GM23338 (cell line): Measurements from ENCODE around the gene EDAR. TPM values are rescaled to one million over a fixed set of nuclear protein-coding genes. Genes with fewer than 3 reads are reported as not detected.

Experiments
- ATAC-seq: fragments of 200-7000 bp; cut with Tn5 transposase; 3 replicates; pipeline ENCODE4 v1.9.1; 2020
- DNase-seq: peaks from one replicate; pipeline ENCODE4 v3.0.0-alpha.2; 2015; ENCODE audit warnings: low spot score
- H2AFZ ChIP-seq: fragments of 200-600 bp; sonication (generic); 2 replicates; pipeline ENCODE4 v1.8.0; 2016; ENCODE audit warnings: antibody characterized with exemption, mild to moderate bottlenecking, moderate library complexity
- H3F3A ChIP-seq: fragments of 200-600 bp; sonication (generic); replicated peaks from 2 replicates; pipeline ENCODE4 v1.8.0; 2017; ENCODE audit warnings: antibody characterized with exemption, mixed run types, low read depth
- H3K27ac ChIP-seq: fragments of 200-600 bp; sonication (generic); 2 replicates; pipeline ENCODE4 v1.6.1; 2016; ENCODE audit warnings: low read depth
- H3K27me3 ChIP-seq: fragments of 200-600 bp; sonication (generic); 2 replicates; pipeline ENCODE4 v1.8.0; 2016; ENCODE audit warnings: mild to moderate bottlenecking, mixed run types, moderate library complexity; ENCODE audit not compliant: insufficient read depth
- H3K36me3 ChIP-seq: fragments of 200-600 bp; sonication (generic); 2 replicates; pipeline ENCODE4 v1.8.0; 2016; ENCODE audit warnings: mild to moderate bottlenecking; ENCODE audit not compliant: insufficient read depth
- H3K4me1 ChIP-seq: fragments of 200-600 bp; sonication (generic); 2 replicates; pipeline ENCODE4 v1.8.0; 2016; ENCODE audit warnings: mild to moderate bottlenecking, moderate library complexity; ENCODE audit not compliant: insufficient read depth
- H3K4me2 ChIP-seq: fragments of 200-600 bp; sonication (generic); 2 replicates; pipeline ENCODE4 v1.7.1; 2017; ENCODE audit warnings: mixed run types
- H3K4me3 ChIP-seq: fragments of 200-600 bp; sonication (generic); 2 replicates; pipeline ENCODE4 v1.6.1; 2016; ENCODE audit warnings: mixed run types
- H3K79me2 ChIP-seq: fragments of 200-600 bp; sonication (generic); replicated peaks from 2 replicates; pipeline ENCODE4 v1.8.0; 2017; ENCODE audit warnings: mild to moderate bottlenecking; ENCODE audit not compliant: insufficient read depth
- H3K9me2 ChIP-seq: fragments of 200-600 bp; sonication (generic); 2 replicates; pipeline ENCODE4 v1.8.0; 2017; ENCODE audit not compliant: insufficient read depth
- H4K20me1 ChIP-seq: fragments of 200-600 bp; sonication (generic); replicated peaks from 2 replicates; pipeline ENCODE4 v1.8.0; 2017; ENCODE audit warnings: mild to moderate bottlenecking; ENCODE audit not compliant: insufficient read depth
- H3K27ac Mint-ChIP-seq: 2 replicates; pipeline ENCODE4 v1.8.0; 2020; ENCODE audit warnings: inconsistent platforms, mild to moderate bottlenecking, moderate library complexity, mixed read lengths
- H3K27me3 Mint-ChIP-seq: 3 replicates; pipeline ENCODE4 v1.8.0; 2022; ENCODE audit warnings: low read depth, mild to moderate bottlenecking, moderate library complexity, mixed read lengths, inconsistent platforms; ENCODE audit not compliant: insufficient read depth, poor library complexity
- H3K36me3 Mint-ChIP-seq: 3 replicates; pipeline ENCODE4 v1.8.0; 2021; ENCODE audit warnings: low read depth, mild to moderate bottlenecking, inconsistent platforms, moderate library complexity, mixed read lengths
- H3K4me1 Mint-ChIP-seq: 3 replicates; pipeline ENCODE4 v1.8.0; 2020; ENCODE audit warnings: mild to moderate bottlenecking, inconsistent platforms, mixed read lengths
- H3K4me3 Mint-ChIP-seq: 3 replicates; pipeline ENCODE4 v1.8.0; 2021; ENCODE audit warnings: moderate library complexity, mild to moderate bottlenecking, inconsistent platforms, mixed read lengths
- H3K9me3 Mint-ChIP-seq: 3 replicates; pipeline ENCODE4 v1.8.0; 2020; ENCODE audit warnings: moderate library complexity, mild to moderate bottlenecking, inconsistent platforms, mixed read lengths
- EZH2phosphoT487 ChIP-seq: fragments of 200-600 bp; sonication (generic); IDR thresholded peaks from one replicate; pipeline ENCODE4 v1.8.1; 2018; ENCODE audit warnings: antibody characterized with exemption; ENCODE audit not compliant: unreplicated experiment
- JUNB ChIP-seq: IDR thresholded peaks from one replicate; pipeline ENCODE4 v1.6.1; 2016; ENCODE audit warnings: antibody characterized with exemption; ENCODE audit not compliant: unreplicated experiment
- STAT1 ChIP-seq: IDR thresholded peaks from one replicate; pipeline ENCODE4 v1.6.1; 2016; ENCODE audit warnings: antibody characterized with exemption; ENCODE audit not compliant: unreplicated experiment
- polyA plus RNA-seq: library from polyadenylated mRNA; unstranded; fragments of >200 nt; fragmentation: Nextera tagmentation; extraction: Ambion mirVana; gene quantifications from 2 replicates; pipeline ENCODE4 v1.2.1, GENCODE V29; 2016
- total RNA-seq: library from RNA; depleted of rRNA; stranded (reverse); fragments of >200 nt; shearing (Covaris generic); gene quantifications from 2 replicates; pipeline ENCODE4 v1.2.3, GENCODE V29; 2014
- TF ChIP-seq, protein P1 (sequence below): fragments of 250-450 bp; sonication (Bioruptor Pico); IDR thresholded peaks from 2 replicates; pipeline ENCODE4 v1.5.0; 2020; ENCODE audit warnings: mild to moderate bottlenecking, moderate library complexity
- TF ChIP-seq, protein P2 (sequence below), 2 experiments: fragments of 200-600 bp in 1 of 2; sonication (generic) in 1 of 2; conservative IDR thresholded peaks; 2 replicates each; pipeline versions ENCODE4 v1.5.1 to v1.6.1; 2016 to 2017; ENCODE audit warnings: antibody characterized with exemption in 2 of 2, low read depth in 2 of 2, mild to moderate bottlenecking in 2 of 2, moderate library complexity in 1 of 2

The EDAR gene
- total and polyA plus RNA-seq, 2 experiments from 2014 or later, result not detected

DNA sequence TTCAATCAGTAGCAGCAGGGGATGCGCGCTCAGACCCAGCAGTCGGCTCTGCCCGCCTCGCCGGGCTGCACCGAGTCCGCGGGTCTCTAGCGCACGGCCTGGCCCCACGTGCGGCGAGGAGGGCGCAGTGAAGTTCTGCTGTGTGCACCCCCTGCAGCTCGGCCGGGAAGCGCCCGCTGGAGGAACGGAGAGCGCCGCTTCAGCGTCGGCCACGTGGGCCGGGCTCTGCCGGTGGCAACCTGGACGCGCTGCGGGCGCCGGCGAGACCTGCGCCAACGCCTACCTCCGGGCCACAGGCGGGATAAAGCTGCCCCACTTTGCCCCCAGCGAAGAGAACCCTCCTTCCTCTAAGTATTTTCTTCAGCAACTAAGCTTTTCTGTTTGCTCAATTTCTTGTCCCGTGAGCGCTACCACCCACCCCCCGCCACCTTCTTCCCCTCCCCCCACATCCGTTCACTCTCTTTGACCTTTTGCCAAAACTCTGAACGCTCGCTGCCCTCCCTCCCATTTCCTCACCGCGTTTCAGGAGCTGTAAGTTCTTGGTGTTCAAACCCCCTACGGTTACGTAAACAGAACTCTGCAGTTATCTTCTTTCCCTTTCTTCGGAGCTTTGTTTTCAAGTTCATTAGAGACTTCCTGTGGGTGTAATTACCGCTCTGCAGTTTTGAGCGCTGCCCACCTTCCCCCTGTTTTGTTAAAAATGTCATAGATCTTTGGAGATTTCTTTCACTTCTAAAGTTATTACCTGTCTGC lies 42.6 kb upstream of the EDAR start (continued):
- TF ChIP-seq, protein P1, sequence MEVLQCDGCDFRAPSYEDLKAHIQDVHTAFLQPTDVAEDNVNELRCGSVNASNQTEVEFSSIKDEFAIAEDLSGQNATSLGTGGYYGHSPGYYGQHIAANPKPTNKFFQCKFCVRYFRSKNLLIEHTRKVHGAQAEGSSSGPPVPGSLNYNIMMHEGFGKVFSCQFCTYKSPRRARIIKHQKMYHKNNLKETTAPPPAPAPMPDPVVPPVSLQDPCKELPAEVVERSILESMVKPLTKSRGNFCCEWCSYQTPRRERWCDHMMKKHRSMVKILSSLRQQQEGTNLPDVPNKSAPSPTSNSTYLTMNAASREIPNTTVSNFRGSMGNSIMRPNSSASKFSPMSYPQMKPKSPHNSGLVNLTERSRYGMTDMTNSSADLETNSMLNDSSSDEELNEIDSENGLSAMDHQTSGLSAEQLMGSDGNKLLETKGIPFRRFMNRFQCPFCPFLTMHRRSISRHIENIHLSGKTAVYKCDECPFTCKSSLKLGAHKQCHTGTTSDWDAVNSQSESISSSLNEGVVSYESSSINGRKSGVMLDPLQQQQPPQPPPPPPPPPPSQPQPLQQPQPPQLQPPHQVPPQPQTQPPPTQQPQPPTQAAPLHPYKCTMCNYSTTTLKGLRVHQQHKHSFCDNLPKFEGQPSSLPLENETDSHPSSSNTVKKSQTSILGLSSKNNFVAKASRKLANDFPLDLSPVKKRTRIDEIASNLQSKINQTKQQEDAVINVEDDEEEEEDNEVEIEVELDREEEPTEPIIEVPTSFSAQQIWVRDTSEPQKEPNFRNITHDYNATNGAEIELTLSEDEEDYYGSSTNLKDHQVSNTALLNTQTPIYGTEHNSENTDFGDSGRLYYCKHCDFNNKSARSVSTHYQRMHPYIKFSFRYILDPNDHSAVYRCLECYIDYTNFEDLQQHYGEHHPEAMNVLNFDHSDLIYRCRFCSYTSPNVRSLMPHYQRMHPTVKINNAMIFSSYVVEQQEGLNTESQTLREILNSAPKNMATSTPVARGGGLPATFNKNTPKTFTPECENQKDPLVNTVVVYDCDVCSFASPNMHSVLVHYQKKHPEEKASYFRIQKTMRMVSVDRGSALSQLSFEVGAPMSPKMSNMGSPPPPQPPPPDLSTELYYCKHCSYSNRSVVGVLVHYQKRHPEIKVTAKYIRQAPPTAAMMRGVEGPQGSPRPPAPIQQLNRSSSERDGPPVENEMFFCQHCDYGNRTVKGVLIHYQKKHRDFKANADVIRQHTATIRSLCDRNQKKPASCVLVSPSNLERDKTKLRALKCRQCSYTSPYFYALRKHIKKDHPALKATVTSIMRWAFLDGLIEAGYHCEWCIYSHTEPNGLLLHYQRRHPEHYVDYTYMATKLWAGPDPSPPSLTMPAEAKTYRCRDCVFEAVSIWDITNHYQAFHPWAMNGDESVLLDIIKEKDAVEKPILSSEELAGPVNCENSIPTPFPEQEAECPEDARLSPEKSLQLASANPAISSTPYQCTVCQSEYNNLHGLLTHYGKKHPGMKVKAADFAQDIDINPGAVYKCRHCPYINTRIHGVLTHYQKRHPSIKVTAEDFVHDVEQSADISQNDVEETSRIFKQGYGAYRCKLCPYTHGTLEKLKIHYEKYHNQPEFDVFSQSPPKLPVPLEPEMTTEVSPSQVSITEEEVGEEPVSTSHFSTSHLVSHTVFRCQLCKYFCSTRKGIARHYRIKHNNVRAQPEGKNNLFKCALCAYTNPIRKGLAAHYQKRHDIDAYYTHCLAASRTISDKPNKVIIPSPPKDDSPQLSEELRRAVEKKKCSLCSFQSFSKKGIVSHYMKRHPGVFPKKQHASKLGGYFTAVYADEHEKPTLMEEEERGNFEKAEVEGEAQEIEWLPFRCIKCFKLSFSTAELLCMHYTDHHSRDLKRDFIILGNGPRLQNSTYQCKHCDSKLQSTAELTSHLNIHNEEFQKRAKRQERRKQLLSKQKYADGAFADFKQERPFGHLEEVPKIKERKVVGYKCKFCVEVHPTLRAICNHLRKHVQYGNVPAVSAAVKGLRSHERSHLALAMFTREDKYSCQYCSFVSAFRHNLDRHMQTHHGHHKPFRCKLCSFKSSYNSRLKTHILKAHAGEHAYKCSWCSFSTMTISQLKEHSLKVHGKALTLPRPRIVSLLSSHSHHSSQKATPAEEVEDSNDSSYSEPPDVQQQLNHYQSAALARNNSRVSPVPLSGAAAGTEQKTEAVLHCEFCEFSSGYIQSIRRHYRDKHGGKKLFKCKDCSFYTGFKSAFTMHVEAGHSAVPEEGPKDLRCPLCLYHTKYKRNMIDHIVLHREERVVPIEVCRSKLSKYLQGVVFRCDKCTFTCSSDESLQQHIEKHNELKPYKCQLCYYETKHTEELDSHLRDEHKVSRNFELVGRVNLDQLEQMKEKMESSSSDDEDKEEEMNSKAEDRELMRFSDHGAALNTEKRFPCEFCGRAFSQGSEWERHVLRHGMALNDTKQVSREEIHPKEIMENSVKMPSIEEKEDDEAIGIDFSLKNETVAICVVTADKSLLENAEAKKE (CRISPR knock-in tag), result no peak

DNA sequence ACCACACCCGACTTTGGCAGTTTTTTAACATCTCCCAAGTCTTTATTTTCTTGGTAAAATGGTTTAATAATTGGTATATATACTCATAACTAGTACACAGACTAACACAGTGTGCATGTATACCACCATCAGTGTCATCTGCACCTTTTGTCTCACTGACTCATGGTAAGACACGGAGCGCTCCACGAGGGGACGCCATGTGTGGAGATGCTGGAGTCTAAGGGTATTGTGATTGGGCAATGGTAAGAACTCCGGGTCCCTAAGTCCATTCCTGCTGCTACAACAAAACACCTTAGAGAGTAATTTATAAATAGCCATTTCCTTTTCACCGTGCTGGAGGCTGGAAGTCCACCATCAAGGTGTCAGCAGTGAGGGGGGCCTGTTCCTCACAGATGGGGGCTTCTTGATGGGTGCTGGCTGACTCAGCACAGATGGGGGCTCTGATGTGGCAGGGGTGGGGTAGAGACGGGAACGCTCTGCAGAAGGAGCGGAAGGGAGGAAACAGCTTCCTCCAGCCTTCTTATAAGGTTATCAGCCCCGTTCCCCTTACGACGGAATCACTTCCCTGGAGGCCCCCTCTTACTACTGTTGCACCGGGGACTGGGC lies 42.0 kb upstream of the EDAR start:
- H3K27ac Mint-ChIP-seq, result no peak overlapping the region
- H3F3A ChIP-seq, result no peaks in the 10 kb centered on the region
- peaks cover 44% of the 10 kb centered on the region for H3K27me3 ChIP-seq
- peaks cover 45% of the 10 kb centered on the region for H3K27me3 Mint-ChIP-seq
- no peaks in the 10 kb centered on the region for H4K20me1 ChIP-seq
- peak; percentile 9; the same call in 2 of the 3 replicates for ATAC-seq
- peaks cover 6% of the 10 kb centered on the region for H3K36me3 Mint-ChIP-seq
- peaks cover 16% of the 10 kb centered on the region for H3K4me1 Mint-ChIP-seq
- H3K4me3 ChIP-seq, result peak overlapping the region; percentile 72
- peak overlapping the region; percentile 91 for H3K4me2 ChIP-seq
- DNase-seq, result peak; percentile 11
- H3K4me3 Mint-ChIP-seq, result peak overlapping the region; percentile 71
- H3K79me2 ChIP-seq, result no peaks in the 10 kb centered on the region
- no peak overlapping the region for H3K27ac ChIP-seq
- TF ChIP-seq STAT1, result no peak
- TF ChIP-seq JUNB, result no peak
- no peak for TF ChIP-seq EZH2phosphoT487
- TF ChIP-seq, protein P2, sequence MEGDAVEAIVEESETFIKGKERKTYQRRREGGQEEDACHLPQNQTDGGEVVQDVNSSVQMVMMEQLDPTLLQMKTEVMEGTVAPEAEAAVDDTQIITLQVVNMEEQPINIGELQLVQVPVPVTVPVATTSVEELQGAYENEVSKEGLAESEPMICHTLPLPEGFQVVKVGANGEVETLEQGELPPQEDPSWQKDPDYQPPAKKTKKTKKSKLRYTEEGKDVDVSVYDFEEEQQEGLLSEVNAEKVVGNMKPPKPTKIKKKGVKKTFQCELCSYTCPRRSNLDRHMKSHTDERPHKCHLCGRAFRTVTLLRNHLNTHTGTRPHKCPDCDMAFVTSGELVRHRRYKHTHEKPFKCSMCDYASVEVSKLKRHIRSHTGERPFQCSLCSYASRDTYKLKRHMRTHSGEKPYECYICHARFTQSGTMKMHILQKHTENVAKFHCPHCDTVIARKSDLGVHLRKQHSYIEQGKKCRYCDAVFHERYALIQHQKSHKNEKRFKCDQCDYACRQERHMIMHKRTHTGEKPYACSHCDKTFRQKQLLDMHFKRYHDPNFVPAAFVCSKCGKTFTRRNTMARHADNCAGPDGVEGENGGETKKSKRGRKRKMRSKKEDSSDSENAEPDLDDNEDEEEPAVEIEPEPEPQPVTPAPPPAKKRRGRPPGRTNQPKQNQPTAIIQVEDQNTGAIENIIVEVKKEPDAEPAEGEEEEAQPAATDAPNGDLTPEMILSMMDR (conservative IDR thresholded peaks at IDR 0.05; ENCODE audit: low read depth in 2 of 2), result peak in 1 of 2 experiments; percentile 18; a peak in 1 of 4 replicates
- H3K9me3 Mint-ChIP-seq, result peaks cover 12% of the 10 kb centered on the region
- peak overlapping the region; percentile 92 for H2AFZ ChIP-seq
- H3K36me3 ChIP-seq, result no peaks in the 10 kb centered on the region; the same call in 1 of the 2 replicates
- peaks cover 11% of the 10 kb centered on the region; the same call in 1 of the 2 replicates for H3K4me1 ChIP-seq
- H3K9me2 ChIP-seq, result no peaks in the 10 kb centered on the region
